ENCODE data around the gene ANGPTL8. TPM values are rescaled to one million over a fixed set of nuclear protein-coding genes. Genes with fewer than 3 reads are reported as not detected.

ANGPTL8 gene
- total and polyA plus RNA-seq, 10 of the 15 experiments (the other 5 are each of a cell fraction or from before 2014, with no cell fraction given), result not detected

GRCh38 chr19:11234486-11235075, 4.8 kb upstream of the ANGPTL8 start (continued):
- TF ChIP-seq ETV6 (conservative IDR thresholded peaks at IDR 0.05 in 1 of 2, IDR thresholded peaks at IDR 0.05 in 1 of 2; ENCODE audit: borderline replicate concordance in 1 of 2, low read depth in 1 of 2), result no peak
- no peak for TF ChIP-seq MXI1 (IDR thresholded peaks at IDR 0.05; ENCODE audit: low read depth, low read length)
- TF ChIP-seq SMARCA5 (IDR thresholded peaks at IDR 0.05), result no peak
- TF ChIP-seq TBL1XR1 (IDR thresholded peaks at IDR 0.05; ENCODE audit: low read depth, low read length), result no peak
- TF ChIP-seq, protein P1, sequence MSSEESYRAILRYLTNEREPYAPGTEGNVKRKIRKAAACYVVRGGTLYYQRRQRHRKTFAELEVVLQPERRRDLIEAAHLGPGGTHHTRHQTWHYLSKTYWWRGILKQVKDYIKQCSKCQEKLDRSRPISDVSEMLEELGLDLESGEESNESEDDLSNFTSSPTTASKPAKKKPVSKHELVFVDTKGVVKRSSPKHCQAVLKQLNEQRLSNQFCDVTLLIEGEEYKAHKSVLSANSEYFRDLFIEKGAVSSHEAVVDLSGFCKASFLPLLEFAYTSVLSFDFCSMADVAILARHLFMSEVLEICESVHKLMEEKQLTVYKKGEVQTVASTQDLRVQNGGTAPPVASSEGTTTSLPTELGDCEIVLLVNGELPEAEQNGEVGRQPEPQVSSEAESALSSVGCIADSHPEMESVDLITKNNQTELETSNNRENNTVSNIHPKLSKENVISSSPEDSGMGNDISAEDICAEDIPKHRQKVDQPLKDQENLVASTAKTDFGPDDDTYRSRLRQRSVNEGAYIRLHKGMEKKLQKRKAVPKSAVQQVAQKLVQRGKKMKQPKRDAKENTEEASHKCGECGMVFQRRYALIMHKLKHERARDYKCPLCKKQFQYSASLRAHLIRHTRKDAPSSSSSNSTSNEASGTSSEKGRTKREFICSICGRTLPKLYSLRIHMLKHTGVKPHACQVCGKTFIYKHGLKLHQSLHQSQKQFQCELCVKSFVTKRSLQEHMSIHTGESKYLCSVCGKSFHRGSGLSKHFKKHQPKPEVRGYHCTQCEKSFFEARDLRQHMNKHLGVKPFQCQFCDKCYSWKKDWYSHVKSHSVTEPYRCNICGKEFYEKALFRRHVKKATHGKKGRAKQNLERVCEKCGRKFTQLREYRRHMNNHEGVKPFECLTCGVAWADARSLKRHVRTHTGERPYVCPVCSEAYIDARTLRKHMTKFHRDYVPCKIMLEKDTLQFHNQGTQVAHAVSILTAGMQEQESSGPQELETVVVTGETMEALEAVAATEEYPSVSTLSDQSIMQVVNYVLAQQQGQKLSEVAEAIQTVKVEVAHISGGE (CRISPR knock-in tag; IDR thresholded peaks at IDR 0.05), result no peak
- TF ChIP-seq GATAD2B (conservative IDR thresholded peaks at IDR 0.05; ENCODE audit: low read depth), result no peak

DNA sequence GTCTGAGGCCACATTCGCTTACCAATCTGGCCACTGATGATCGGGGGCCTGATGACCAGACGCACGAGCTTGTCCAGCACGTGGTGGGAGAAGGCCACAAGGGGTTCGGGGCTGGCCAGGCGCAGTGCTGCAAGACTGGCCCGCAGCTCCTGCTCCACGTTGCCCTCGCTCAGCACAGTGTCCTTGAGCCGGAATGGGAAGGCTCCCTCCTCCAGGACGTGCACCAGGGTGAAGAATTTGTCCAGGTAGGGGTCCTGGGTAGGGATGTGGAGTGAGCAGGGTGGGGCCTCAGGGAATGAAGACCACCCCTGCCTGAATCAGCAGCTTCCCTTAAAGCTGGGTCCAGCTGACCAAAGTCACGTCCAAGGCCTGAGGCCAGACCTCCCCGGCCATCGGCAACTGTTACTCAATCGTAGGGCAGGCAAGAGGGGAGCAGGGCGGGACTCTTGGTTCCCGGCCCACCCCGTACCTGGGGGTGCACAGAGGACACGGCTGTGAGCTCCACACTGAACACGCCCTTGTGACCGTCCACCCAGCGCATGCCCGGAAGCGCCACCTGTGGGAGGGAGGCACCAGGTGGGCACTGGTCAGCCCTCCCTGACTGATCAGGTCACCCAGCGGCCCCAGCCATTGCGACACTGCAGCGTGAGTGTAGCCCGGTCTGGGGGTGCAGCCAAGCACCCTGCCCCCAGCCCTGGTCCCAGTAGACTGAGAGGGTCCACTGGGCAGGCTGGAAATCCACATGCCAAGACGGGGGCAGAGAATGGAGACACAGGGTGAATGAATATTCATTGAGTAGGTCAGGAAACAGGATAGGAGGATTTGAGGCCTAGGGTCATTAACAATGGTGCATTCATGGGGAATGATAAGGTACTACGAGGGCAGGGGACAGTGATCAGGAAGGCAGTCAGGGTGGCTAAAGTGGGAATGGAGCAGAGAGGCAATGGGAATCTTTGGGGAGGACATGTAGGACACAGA, 2.8 kb upstream of the ANGPTL8 start:
- H3K4me2 ChIP-seq (ENCODE audit: control insufficient read depth, insufficient read depth), result no peak overlapping the region
- BruUV-seq (replicated peaks), result no TSS peak
- H4K20me1 ChIP-seq (ENCODE audit: control insufficient read depth, insufficient read depth), result no peaks in the 10 kb centered on the region; the same call in 1 of the 2 replicates
- no peaks in the 10 kb centered on the region; a peak in 1 of 4 replicates for H3K36me3 ChIP-seq (ENCODE audit: control insufficient read depth in 2 of 2, insufficient read depth in 2 of 2, low read length in 1 of 2)
- no peaks in the 10 kb centered on the region for H3K4me1 ChIP-seq (ENCODE audit: control insufficient read depth, insufficient read depth, low read length)
- FAIRE-seq (no peak), DNase-seq (ENCODE audit: low read depth, low spot score) (no peak), ATAC-seq (no peak)
- no peak overlapping the region for H3K27ac ChIP-seq (ENCODE audit: control insufficient read depth, insufficient read depth)
- no peaks in the 10 kb centered on the region for H3K9me3 ChIP-seq (replicated peaks; ENCODE audit: control insufficient read depth, insufficient read depth, low read length)
- RAD21 ChIA-PET (ENCODE audit: unreplicated experiment), result no interaction called here
- no peaks in the 10 kb centered on the region for H3K79me2 ChIP-seq (ENCODE audit: control insufficient read depth, insufficient read depth, low read length)
- no peaks in the 10 kb centered on the region for H3K27me3 ChIP-seq (replicated peaks in 1 of 2; ENCODE audit: control insufficient read depth in 2 of 2, insufficient read depth in 2 of 2, low read length in 1 of 2)
- SMC1A ChIA-PET (ENCODE audit: uncharacterized antibody, unreplicated experiment), result no interaction called here
- intact Hi-C loops (cut with micrococcal nuclease; ENCODE audit: unreplicated experiment) (no loop called here), in situ Hi-C loops (cut with MboI) (no loop called here)
- no peak overlapping the region for H2AFZ ChIP-seq (ENCODE audit: control insufficient read depth, low read depth, low read length)
- H3K4me3 ChIP-seq, result no peak overlapping the region
- 70% methylated on average over 26 of the region's 31 CpGs for WGBS (ENCODE audit: insufficient coverage, insufficient replicate concordance, low lambda C conversion rate, missing lambda C conversion rate)
- no peak overlapping the region for H3K9ac ChIP-seq (ENCODE audit: control insufficient read depth, insufficient read depth, low read length)
- CTCF ChIA-PET, result no interaction called here
- POLR2A ChIA-PET, result interaction anchor here (0.6 kb wide), 1 partner anchor 107 kb away, joined by 3 read pairs; no protein-coding TSS in a partner anchor
- TF ChIP-seq CBFB (IDR thresholded peaks at IDR 0.05; ENCODE audit: low read depth) (no peak), ZNF274 (IDR thresholded peaks at IDR 0.05; ENCODE audit: insufficient read depth, insufficient read length) (no peak), ZZZ3 (IDR thresholded peaks at IDR 0.05; ENCODE audit: control insufficient read depth, insufficient read length, low read depth) (no peak), TAF1 (IDR thresholded peaks at IDR 0.05; ENCODE audit: borderline replicate concordance, low read depth, low read length) (no peak), HCFC1 (IDR thresholded peaks at IDR 0.05; ENCODE audit: low read length) (no peak), ETV6 (conservative IDR thresholded peaks at IDR 0.05 in 1 of 2, IDR thresholded peaks at IDR 0.05 in 1 of 2; ENCODE audit: borderline replicate concordance in 1 of 2, low read depth in 1 of 2) (no peak), CHD1 (IDR thresholded peaks at IDR 0.05; ENCODE audit: low read depth, low read length) (no peak), ZNF24 (IDR thresholded peaks at IDR 0.05) (no peak)
- TF ChIP-seq, protein P2, sequence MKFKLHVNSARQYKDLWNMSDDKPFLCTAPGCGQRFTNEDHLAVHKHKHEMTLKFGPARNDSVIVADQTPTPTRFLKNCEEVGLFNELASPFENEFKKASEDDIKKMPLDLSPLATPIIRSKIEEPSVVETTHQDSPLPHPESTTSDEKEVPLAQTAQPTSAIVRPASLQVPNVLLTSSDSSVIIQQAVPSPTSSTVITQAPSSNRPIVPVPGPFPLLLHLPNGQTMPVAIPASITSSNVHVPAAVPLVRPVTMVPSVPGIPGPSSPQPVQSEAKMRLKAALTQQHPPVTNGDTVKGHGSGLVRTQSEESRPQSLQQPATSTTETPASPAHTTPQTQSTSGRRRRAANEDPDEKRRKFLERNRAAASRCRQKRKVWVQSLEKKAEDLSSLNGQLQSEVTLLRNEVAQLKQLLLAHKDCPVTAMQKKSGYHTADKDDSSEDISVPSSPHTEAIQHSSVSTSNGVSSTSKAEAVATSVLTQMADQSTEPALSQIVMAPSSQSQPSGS (IDR thresholded peaks at IDR 0.05; ENCODE audit: low read length), result no peak

Data from GM12878 (cell line).